ENCODE data around the gene TSPAN5.

TSPAN5 gene

GRCh38 chr4:98476891-98477290, 181.5 kb downstream of the TSPAN5 start:
- DNase-seq (ENCODE audit: low read depth), result no peak
- H3K4me3 ChIP-seq (ENCODE audit: low read length), result no peak overlapping the region

DNA sequence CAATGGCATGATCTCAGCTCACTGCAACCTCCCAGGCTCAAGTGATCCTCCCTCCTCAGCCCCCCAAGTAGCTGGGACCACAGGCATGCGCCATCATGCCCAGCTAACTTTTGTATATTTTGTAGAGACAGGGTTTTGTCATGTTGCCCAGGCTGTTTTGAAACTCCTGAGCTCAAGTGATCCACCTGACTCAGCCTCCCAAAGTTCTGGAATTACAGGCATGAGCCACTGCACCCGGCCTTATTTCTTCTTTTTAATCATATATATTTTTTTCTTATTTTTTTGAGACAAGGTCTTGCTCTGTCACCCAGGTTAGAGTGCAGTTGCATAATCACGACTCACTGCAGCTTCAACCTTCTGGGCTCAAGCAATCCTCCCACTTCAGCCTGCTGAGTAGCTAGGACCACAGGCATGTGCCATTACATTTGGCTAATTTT, 184.0 kb downstream of the TSPAN5 start:
- DNase-seq (ENCODE audit: low read depth), result peak; percentile 92
- no peak overlapping the region for H3K4me3 ChIP-seq (ENCODE audit: low read length)
- TF ChIP-seq, protein P1, sequence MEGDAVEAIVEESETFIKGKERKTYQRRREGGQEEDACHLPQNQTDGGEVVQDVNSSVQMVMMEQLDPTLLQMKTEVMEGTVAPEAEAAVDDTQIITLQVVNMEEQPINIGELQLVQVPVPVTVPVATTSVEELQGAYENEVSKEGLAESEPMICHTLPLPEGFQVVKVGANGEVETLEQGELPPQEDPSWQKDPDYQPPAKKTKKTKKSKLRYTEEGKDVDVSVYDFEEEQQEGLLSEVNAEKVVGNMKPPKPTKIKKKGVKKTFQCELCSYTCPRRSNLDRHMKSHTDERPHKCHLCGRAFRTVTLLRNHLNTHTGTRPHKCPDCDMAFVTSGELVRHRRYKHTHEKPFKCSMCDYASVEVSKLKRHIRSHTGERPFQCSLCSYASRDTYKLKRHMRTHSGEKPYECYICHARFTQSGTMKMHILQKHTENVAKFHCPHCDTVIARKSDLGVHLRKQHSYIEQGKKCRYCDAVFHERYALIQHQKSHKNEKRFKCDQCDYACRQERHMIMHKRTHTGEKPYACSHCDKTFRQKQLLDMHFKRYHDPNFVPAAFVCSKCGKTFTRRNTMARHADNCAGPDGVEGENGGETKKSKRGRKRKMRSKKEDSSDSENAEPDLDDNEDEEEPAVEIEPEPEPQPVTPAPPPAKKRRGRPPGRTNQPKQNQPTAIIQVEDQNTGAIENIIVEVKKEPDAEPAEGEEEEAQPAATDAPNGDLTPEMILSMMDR (conservative IDR thresholded peaks at IDR 0.05; ENCODE audit: low read length), result no peak

More at GRCh38 chr4:98476891-98477290, 181.5 kb downstream of the TSPAN5 start:
- TF ChIP-seq, protein P1 (conservative IDR thresholded peaks at IDR 0.05; ENCODE audit: low read length), result no peak

GRCh38 chr4:98473046-98473445, 185.4 kb downstream of the TSPAN5 start:
- TF ChIP-seq, protein P1 (conservative IDR thresholded peaks at IDR 0.05; ENCODE audit: low read length), result no peak
- DNase-seq (ENCODE audit: low read depth), result peak; percentile 44
- H3K4me3 ChIP-seq (ENCODE audit: low read length), result no peak overlapping the region

GRCh38 chr4:98470831-98471230, 187.6 kb downstream of the TSPAN5 start:
- TF ChIP-seq, protein P1 (conservative IDR thresholded peaks at IDR 0.05; ENCODE audit: low read length), result no peak
- no peak for DNase-seq (ENCODE audit: low read depth)

GRCh38 chr4:98470366-98470765, 188.0 kb downstream of the TSPAN5 start:
- DNase-seq (ENCODE audit: low read depth), result no peak
- H3K4me3 ChIP-seq (ENCODE audit: low read length), result no peak overlapping the region
- TF ChIP-seq, protein P1 (conservative IDR thresholded peaks at IDR 0.05; ENCODE audit: low read length), result no peak

More at GRCh38 chr4:98470831-98471230, 187.6 kb downstream of the TSPAN5 start:
- no peak overlapping the region for H3K4me3 ChIP-seq (ENCODE audit: low read length)

DNA sequence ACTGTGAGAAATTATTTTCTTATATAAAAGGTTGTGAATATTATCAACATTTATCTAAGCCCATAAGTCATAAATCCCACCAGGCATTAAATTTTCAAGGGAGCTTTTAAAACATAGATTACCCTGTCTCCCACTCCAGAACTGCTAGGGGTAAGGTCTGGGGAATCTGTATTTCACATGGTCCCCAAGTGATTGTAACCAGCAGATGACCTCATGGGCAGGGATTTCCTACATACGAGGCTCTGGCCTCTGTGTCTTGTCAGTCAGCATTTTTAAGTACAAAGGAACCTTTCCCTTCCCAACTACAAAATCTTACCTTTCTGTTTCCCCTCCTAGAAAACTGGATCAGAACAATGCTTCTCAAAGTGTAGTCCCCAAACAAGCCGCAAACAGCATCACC, 188.6 kb downstream of the TSPAN5 start:
- TF ChIP-seq, protein P1 (conservative IDR thresholded peaks at IDR 0.05; ENCODE audit: low read length), result no peak
- DNase-seq (ENCODE audit: low read depth), result no peak
- H3K4me3 ChIP-seq (ENCODE audit: low read length), result no peak overlapping the region

GRCh38 chr4:98468709-98469108, 189.7 kb downstream of the TSPAN5 start:
- TF ChIP-seq, protein P1 (conservative IDR thresholded peaks at IDR 0.05; ENCODE audit: low read length), result 0 out of 2 replicates have a peak, but pooled peaks have one; percentile 3
- peak; percentile 63 for DNase-seq (ENCODE audit: low read depth)
- no peak overlapping the region for H3K4me3 ChIP-seq (ENCODE audit: low read length)

Data from AG10803 (cell line).